HepG2 (cell line): ENCODE results near the gene MSGN1. TPM values are rescaled to one million over a fixed set of nuclear protein-coding genes. Genes with fewer than 3 reads are reported as not detected.

Source experiments
- ATAC-seq: fragments of 200-7000 bp; cut with Tn5 transposase; 3 replicates; pipeline ENCODE4 v1.9.1; 2020; ENCODE audit warnings: mild to moderate bottlenecking, moderate library complexity
- BruUV-seq: library from RNA; stranded (reverse); fragments of 400-500 nt; replicated peaks from 2 replicates; lab custom pipeline; 2021; lab: Mats Ljungman, UMichigan
- CTCF ChIA-PET: fragments of 300-600 bp; formaldehyde crosslinking; extraction: SDS; loops from one replicate; lab custom pipeline; 2021; ENCODE audit warnings: low total read pairs, inconsistent platforms, low intra/inter-chr PET ratio; lab: Yijun Ruan, JAX
- POLR2A ChIA-PET: fragments of 350-600 bp; sonication (Branson Sonifier 250); formaldehyde crosslinking; loops from one replicate; lab custom pipeline; 2020; ENCODE audit warnings: antibody characterized with exemption, inconsistent platforms; lab: Yijun Ruan, JAX
- DNase-seq: peaks from one replicate; pipeline ENCODE4 v3.0.0-alpha.2; 2015; ENCODE audit warnings: low spot score
- FAIRE-seq: peaks from 3 replicates; lab custom pipeline; 2011; peaks lifted over from hg19 to GRCh38; lab: Jason Lieb, UNC
- H2AFZ ChIP-seq: one replicate; pipeline ENCODE4 v1.6.1; 2011; ENCODE audit warnings: low read length, inconsistent platforms
- H3K27ac ChIP-seq: fragments of 300-600 bp; 3 replicates; pipeline ENCODE4 v1.8.0; 2011; ENCODE audit warnings: mixed run types, mild to moderate bottlenecking, mixed read lengths, low read length, inconsistent platforms; ENCODE audit not compliant: insufficient read depth; ENCODE audit errors: extremely low read length
- H3K27me3 ChIP-seq, 2 experiments: fragments of 200-600 bp in 1 of 2; 2 replicates in 1 of 2; 3 replicates in 1 of 2; pipeline versions ENCODE4 v1.6.0 to v1.8.0; 2011; ENCODE audit warnings: low read length in 2 of 2, mild to moderate bottlenecking in 2 of 2, moderate library complexity in 2 of 2, inconsistent platforms in 1 of 2; ENCODE audit not compliant: insufficient read depth in 2 of 2, control insufficient read depth in 1 of 2
- H3K36me3 ChIP-seq, 2 experiments: fragments of 200-600 bp in 1 of 2; replicated peaks in 1 of 2; 2 replicates in 1 of 2; 3 replicates in 1 of 2; pipeline versions ENCODE4 v1.5.1 to v1.8.0; 2011; ENCODE audit warnings: low read length in 2 of 2, inconsistent platforms in 1 of 2; ENCODE audit not compliant: insufficient read depth in 2 of 2, control insufficient read depth in 1 of 2
- H3K4me1 ChIP-seq: 2 replicates; pipeline ENCODE4 v1.5.1; 2012; ENCODE audit warnings: low read length, inconsistent platforms; ENCODE audit not compliant: insufficient read depth
- H3K4me2 ChIP-seq: 2 replicates; pipeline ENCODE4 v1.6.0; 2011; ENCODE audit warnings: low read depth, low read length, inconsistent platforms
- H3K4me3 ChIP-seq, 3 experiments: fragments of 200-600 bp in 1 of 3; sonication (generic), shearing (Covaris generic) in 1 of 3; replicated peaks in 1 of 3; 2 replicates each; pipeline ENCODE4 v1.5.1; 2011 to 2016; ENCODE audit warnings: low read length in 3 of 3, inconsistent platforms in 2 of 3, low read depth in 2 of 3, mild to moderate bottlenecking in 2 of 3, control low read depth in 1 of 3, mixed read lengths in 1 of 3; ENCODE audit not compliant: insufficient read depth in 1 of 3
- H3K79me2 ChIP-seq: one replicate; pipeline ENCODE4 v1.6.1; 2011; ENCODE audit warnings: low read length, inconsistent platforms; ENCODE audit not compliant: insufficient read depth
- H3K9ac ChIP-seq: 2 replicates; pipeline ENCODE4 v1.6.0; 2011; ENCODE audit warnings: mild to moderate bottlenecking, low read depth, low read length, inconsistent platforms; ENCODE audit not compliant: insufficient read depth
- H3K9me3 ChIP-seq: 2 replicates; pipeline ENCODE4 v1.5.1; 2012; ENCODE audit warnings: mild to moderate bottlenecking, low read length
- H4K20me1 ChIP-seq: 2 replicates; pipeline ENCODE4 v1.6.0; 2011; ENCODE audit warnings: inconsistent platforms, mild to moderate bottlenecking, low read length, moderate library complexity; ENCODE audit not compliant: insufficient read depth
- DDIT3 ChIP-seq: sonication (generic); formaldehyde crosslinking; IDR thresholded peaks from 2 replicates; pipeline ENCODE4 v1.4.0; 2020; ENCODE audit warnings: mild to moderate bottlenecking, missing genetic modification reagents
- DMAP1 ChIP-seq: IDR thresholded peaks from 2 replicates; pipeline ENCODE4 v1.6.1; 2016
- HHEX ChIP-seq: IDR thresholded peaks from 2 replicates; pipeline ENCODE4 v1.6.1; 2016; ENCODE audit warnings: control low read depth
- IKZF1 ChIP-seq: fragments of 450-650 bp; IDR thresholded peaks from 2 replicates; pipeline ENCODE4 v1.7.1; 2016
- SATB2 ChIP-seq: sonication (generic); formaldehyde crosslinking; IDR thresholded peaks from 2 replicates; pipeline ENCODE4 v1.5.0; 2020; ENCODE audit warnings: missing genetic modification reagents
- TOPORS ChIP-seq: sonication (generic); formaldehyde crosslinking; IDR thresholded peaks from 2 replicates; pipeline ENCODE4 v1.8.0; 2023; ENCODE audit warnings: mild to moderate bottlenecking, missing genetic modification reagents
- U2AF1 ChIP-seq: fragments of 200-400 bp; formaldehyde crosslinking; optimal IDR thresholded peaks from 2 replicates; pipeline ENCODE3; 2017; ENCODE audit warnings: mild to moderate bottlenecking, low read depth, low read length
- ZBTB8A ChIP-seq: sonication (generic); formaldehyde crosslinking; IDR thresholded peaks from 2 replicates; pipeline ENCODE4 v1.4.0; 2020; ENCODE audit warnings: mild to moderate bottlenecking, low read depth, missing genetic modification reagents, borderline replicate concordance
- ZFP36L2 ChIP-seq: sonication (generic); formaldehyde crosslinking; IDR thresholded peaks from 2 replicates; pipeline ENCODE4 v1.4.0; 2020; ENCODE audit warnings: missing genetic modification reagents
- ZNF138 ChIP-seq: sonication (generic); formaldehyde crosslinking; IDR thresholded peaks from 2 replicates; pipeline ENCODE4 v1.5.0; 2020; ENCODE audit warnings: mild to moderate bottlenecking, low read depth, missing genetic modification reagents
- ZNF207 ChIP-seq: fragments of 450-650 bp; IDR thresholded peaks from 2 replicates; pipeline ENCODE4 v1.6.1; 2016; ENCODE audit warnings: antibody characterized with exemption, borderline replicate concordance
- ZNF34 ChIP-seq: sonication (generic); formaldehyde crosslinking; IDR thresholded peaks from 2 replicates; pipeline ENCODE4 v1.4.0; 2020; ENCODE audit warnings: mild to moderate bottlenecking, missing genetic modification reagents, borderline replicate concordance
- ZNF83 ChIP-seq: sonication (generic); formaldehyde crosslinking; IDR thresholded peaks from 2 replicates; pipeline ENCODE4 v1.4.0; 2020; ENCODE audit warnings: missing genetic modification reagents, mild to moderate bottlenecking, borderline replicate concordance
- ZSCAN9 ChIP-seq: IDR thresholded peaks from 2 replicates; pipeline ENCODE4 v1.6.1; 2016; ENCODE audit warnings: borderline replicate concordance
- WGBS: methylation state at CpG from one replicate; pipeline ENCODE4 v1.1.6; 2017; ENCODE audit warnings: low lambda C conversion rate; 5-methylcytosine and 5-hydroxymethylcytosine counted together
- in situ Hi-C: cut with HindIII; loops from 2 replicates; pipeline ENCODE4 v1.10.0; 2017; ENCODE audit warnings: low pct_unique_long_range_greater_than_20kb; ENCODE audit not compliant: extremely low pct_ligation_motif_present
- intact Hi-C: fragments of 100-400 bp; cut with micrococcal nuclease; formaldehyde crosslinking; loops from one replicate; pipeline ENCODE4 v1.10.0; 2022; ENCODE audit not compliant: unreplicated experiment
- polyA plus RNA-seq, 8 experiments: library from polyadenylated mRNA; depleted of rRNA in 3 of 8; stranded (reverse) in 7 of 8; unstranded in 1 of 8; fragments of >200 nt; fragmentation: Illumina TruSeq in 4 of 8; extraction: Trizol in 4 of 8; gene quantifications; 2 replicates each; pipeline versions ENCODE4 v1.2.1 to v1.2.3, GENCODE V29; 2011 to 2016; ENCODE audit warnings: low read depth in 4 of 8, missing spikeins in 1 of 8, mixed read lengths in 1 of 8; ENCODE audit not compliant: insufficient read depth in 1 of 8
- total RNA-seq, 5 experiments: library from RNA; depleted of rRNA; stranded (reverse); fragments of >200 nt; fragmentation: Illumina TruSeq; extraction: Trizol; gene quantifications; 2 replicates each; pipeline ENCODE4 v1.2.3, GENCODE V29; 2016; ENCODE audit warnings: low read depth in 1 of 5
- TF ChIP-seq, protein P1 (sequence below): sonication (generic); formaldehyde crosslinking; IDR thresholded peaks from 2 replicates; pipeline ENCODE4 v1.8.1; 2022; ENCODE audit warnings: mild to moderate bottlenecking, missing genetic modification reagents

Gene MSGN1
- total and polyA plus RNA-seq, 2 of the 13 experiments (the other 11 are each of a cell fraction or from before 2014, with no cell fraction given), result not detected

GRCh38 chr2:17805166-17805565 lies 11.1 kb upstream of the MSGN1 start:
- Histone ChIP-seq H3K79me2 (no peaks in the 10 kb centered on the region), H3K27ac (no peak overlapping the region), H3K36me3 (no peaks in the 10 kb centered on the region), H3K4me1 (peaks cover 14% of the 10 kb centered on the region), H3K9ac (no peak overlapping the region), H2AFZ (no peak overlapping the region), H4K20me1 (no peaks in the 10 kb centered on the region), H3K9me3 (no peaks in the 10 kb centered on the region), H3K4me2 (no peak overlapping the region), H3K4me3 (no peak overlapping the region), H3K27me3 (peaks cover 0 to 12% of the 10 kb centered on the region in 2 experiments; a peak in 2 of 5 replicates)
- in situ Hi-C loops (no loop called here), intact Hi-C loops (no loop called here)
- no peak for TF ChIP-seq ZNF207
- no peak for TF ChIP-seq DMAP1 (CRISPR knock-in tag)
- no peak for TF ChIP-seq SATB2 (CRISPR knock-in tag)
- TF ChIP-seq U2AF1, result no peak
- TF ChIP-seq TOPORS (CRISPR knock-in tag), result no peak
- no peak for TF ChIP-seq ZNF83 (CRISPR knock-in tag)
- no peak for TF ChIP-seq ZSCAN9 (CRISPR knock-in tag)
- no peak for TF ChIP-seq ZFP36L2 (CRISPR knock-in tag)
- no peak for TF ChIP-seq ZNF138 (CRISPR knock-in tag)
- TF ChIP-seq, protein P1, sequence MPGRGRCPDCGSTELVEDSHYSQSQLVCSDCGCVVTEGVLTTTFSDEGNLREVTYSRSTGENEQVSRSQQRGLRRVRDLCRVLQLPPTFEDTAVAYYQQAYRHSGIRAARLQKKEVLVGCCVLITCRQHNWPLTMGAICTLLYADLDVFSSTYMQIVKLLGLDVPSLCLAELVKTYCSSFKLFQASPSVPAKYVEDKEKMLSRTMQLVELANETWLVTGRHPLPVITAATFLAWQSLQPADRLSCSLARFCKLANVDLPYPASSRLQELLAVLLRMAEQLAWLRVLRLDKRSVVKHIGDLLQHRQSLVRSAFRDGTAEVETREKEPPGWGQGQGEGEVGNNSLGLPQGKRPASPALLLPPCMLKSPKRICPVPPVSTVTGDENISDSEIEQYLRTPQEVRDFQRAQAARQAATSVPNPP (CRISPR knock-in tag), result no peak
- TF ChIP-seq HHEX (CRISPR knock-in tag), result no peak
- no peak for TF ChIP-seq IKZF1
- TF ChIP-seq ZBTB8A (CRISPR knock-in tag), result no peak
- TF ChIP-seq DDIT3, result no peak
- no peak for TF ChIP-seq ZNF34 (CRISPR knock-in tag)
- POLR2A ChIA-PET, result interaction anchor here (0.7 kb wide), 1 partner anchor 29 kb away, joined by 3 read pairs; no protein-coding TSS in a partner anchor
- FAIRE-seq, result no peak
- ATAC-seq, result peak; percentile 36; the same call in 1 of the 3 replicates
- CTCF ChIA-PET, result no interaction called here
- DNase-seq, result no peak
- no TSS peak for BruUV-seq
- WGBS, result 8% methylated on average over 2 of the region's 2 CpGs
